Endothelial cell of umbilical vein (primary cell): Measurements from ENCODE around the gene PRDM16. TPM values are rescaled to one million over a fixed set of nuclear protein-coding genes. Genes with fewer than 3 reads are reported as not detected.

Experiments used
- BruUV-seq: library from RNA; stranded (reverse); fragments of 400-500 nt; replicated peaks from 2 replicates; lab custom pipeline; 2021; lab: Mats Ljungman, UMichigan
- CTCF ChIA-PET: fragments of 300-600, 350-600 bp; sonication (Branson Sonifier 250); formaldehyde crosslinking; loops from one replicate; lab custom pipeline; 2021; ENCODE audit warnings: antibody characterized with exemption, inconsistent platforms; lab: Charles Lee
- POLR2A ChIA-PET: fragments of 300-600, 350-600 bp; sonication (Branson Sonifier 250); formaldehyde crosslinking; loops from one replicate; lab custom pipeline; 2021; ENCODE audit warnings: antibody characterized with exemption, inconsistent platforms; lab: Charles Lee
- DNase-seq: peaks from one replicate; pipeline ENCODE4 v3.0.0-alpha.2; 2011; ENCODE audit warnings: low read depth, low spot score
- FAIRE-seq: peaks from 2 replicates; lab custom pipeline; 2011; peaks lifted over from hg19 to GRCh38; lab: Jason Lieb, UNC
- H2AFZ ChIP-seq: 2 replicates; pipeline ENCODE4 v1.6.0; 2012; ENCODE audit warnings: low read depth, low read length, control low read depth, inconsistent platforms
- H3K27ac ChIP-seq: 2 replicates; pipeline ENCODE4 v1.5.1; 2011; ENCODE audit warnings: low read depth, mild to moderate bottlenecking, control low read depth, low read length, moderate library complexity; ENCODE audit not compliant: insufficient read depth
- H3K27me3 ChIP-seq, 2 experiments: 2 replicates each; pipeline versions ENCODE4 v1.6.0 to v1.6.1; 2011; ENCODE audit warnings: low read length in 2 of 2, mixed read lengths in 1 of 2; ENCODE audit not compliant: control insufficient read depth in 2 of 2, insufficient read depth in 2 of 2
- H3K36me3 ChIP-seq, 2 experiments: 2 replicates in 1 of 2; 3 replicates in 1 of 2; pipeline ENCODE4 v1.5.1; 2011; ENCODE audit warnings: low read length in 2 of 2, mild to moderate bottlenecking in 1 of 2, moderate library complexity in 1 of 2; ENCODE audit not compliant: control insufficient read depth in 2 of 2, insufficient read depth in 2 of 2; ENCODE audit errors: extremely low read depth in 1 of 2
- H3K4me1 ChIP-seq: 3 replicates; pipeline ENCODE4 v1.5.1; 2011; ENCODE audit warnings: mild to moderate bottlenecking, low read length; ENCODE audit not compliant: control insufficient read depth, insufficient read depth; ENCODE audit errors: extremely low read depth
- H3K4me2 ChIP-seq: 2 replicates; pipeline ENCODE4 v1.6.1; 2011; ENCODE audit warnings: low read length, control low read depth, mixed read lengths; ENCODE audit not compliant: insufficient read depth
- H3K4me3 ChIP-seq, 3 experiments: fragments of 200-600 bp in 1 of 3; sonication (generic), shearing (Covaris generic) in 1 of 3; replicated peaks in 1 of 3; 2 replicates each; pipeline ENCODE4 v1.5.1; 2011 to 2016; ENCODE audit warnings: control low read depth in 3 of 3, low read length in 3 of 3, mild to moderate bottlenecking in 2 of 3, inconsistent platforms in 1 of 3, low read depth in 1 of 3, moderate library complexity in 1 of 3; ENCODE audit not compliant: insufficient read depth in 1 of 3
- H3K79me2 ChIP-seq: 2 replicates; pipeline ENCODE4 v1.6.0; 2012; ENCODE audit warnings: low read length, inconsistent platforms; ENCODE audit not compliant: control insufficient read depth, insufficient read depth
- H3K9ac ChIP-seq: replicated peaks from 2 replicates; pipeline ENCODE3; 2011; ENCODE audit warnings: low read length, control low read depth; ENCODE audit not compliant: insufficient read depth; ENCODE audit errors: extremely low read depth
- H3K9me1 ChIP-seq: replicated peaks from 3 replicates; pipeline ENCODE4 v1.6.0; 2011; ENCODE audit warnings: mild to moderate bottlenecking, low read length; ENCODE audit not compliant: control insufficient read depth, insufficient read depth; ENCODE audit errors: extremely low read depth
- H3K9me3 ChIP-seq: replicated peaks from 2 replicates; pipeline ENCODE4 v1.5.1; 2012; ENCODE audit warnings: low read length, inconsistent platforms; ENCODE audit not compliant: control insufficient read depth, insufficient read depth
- H4K20me1 ChIP-seq: replicated peaks from 2 replicates; pipeline ENCODE3; 2011; ENCODE audit warnings: mild to moderate bottlenecking, low read length; ENCODE audit not compliant: control insufficient read depth, insufficient read depth; ENCODE audit errors: extremely low read depth
- EZH2 ChIP-seq: IDR thresholded peaks from 2 replicates; pipeline ENCODE4 v1.6.1; 2012; ENCODE audit warnings: borderline replicate concordance, low read depth, mild to moderate bottlenecking, moderate library complexity, low read length, inconsistent platforms; ENCODE audit not compliant: severe bottlenecking
- FOS ChIP-seq: IDR thresholded peaks from 2 replicates; pipeline ENCODE4 v1.6.1; 2011; ENCODE audit warnings: mild to moderate bottlenecking, low read length, moderate library complexity, borderline replicate concordance; ENCODE audit not compliant: insufficient read depth
- GATA2 ChIP-seq: IDR thresholded peaks from 2 replicates; pipeline ENCODE4 v1.7.0; 2011; ENCODE audit warnings: low read depth, mild to moderate bottlenecking, moderate library complexity, mixed read lengths, low read length; ENCODE audit not compliant: insufficient read length, insufficient read depth
- JUN ChIP-seq: IDR thresholded peaks from 2 replicates; pipeline ENCODE4 v1.6.1; 2011; ENCODE audit warnings: borderline replicate concordance, low read depth; ENCODE audit not compliant: insufficient read length, insufficient read depth
- MYC ChIP-seq: IDR thresholded peaks from one replicate; pipeline ENCODE4 v1.6.1; 2011; ENCODE audit warnings: mild to moderate bottlenecking, low read depth, low read length
- POLR2A ChIP-seq: IDR thresholded peaks from 2 replicates; pipeline ENCODE4 v1.6.1; 2012; ENCODE audit warnings: low read depth, mild to moderate bottlenecking, control low read depth, low read length
- POLR2AphosphoS5 ChIP-seq: IDR thresholded peaks from 2 replicates; pipeline ENCODE4 v1.6.1; 2012; ENCODE audit warnings: low read depth, mild to moderate bottlenecking, control low read depth, low read length, moderate library complexity; ENCODE audit not compliant: insufficient read depth
- dilution Hi-C: fragments of 300-500 bp; cut with MboI; formaldehyde crosslinking; loops from one replicate; pipeline ENCODE4 v1.15.0; 2019; ENCODE audit warnings: low sequenced_read_pairs; ENCODE audit not compliant: extremely low pct_ligation_motif_present
- intact Hi-C: fragments of 100-400 bp; cut with micrococcal nuclease; formaldehyde crosslinking; loops from one replicate; pipeline ENCODE4 v1.10.0; 2022
- polyA plus RNA-seq, 4 experiments: library from polyadenylated mRNA; depleted of rRNA in 3 of 4; stranded (reverse) in 3 of 4; unstranded in 1 of 4; fragments of >200 nt; gene quantifications; 2 replicates each; pipeline versions ENCODE4 v1.2.1 to v1.2.3, GENCODE V29; 2011 to 2012; ENCODE audit warnings: missing spikeins in 1 of 4
- total RNA-seq: library from RNA; stranded (reverse); gene quantifications from 2 replicates; pipeline ENCODE4 v1.2.3, GENCODE V29; 2021
- TF ChIP-seq, protein P1 (sequence below): IDR thresholded peaks from 2 replicates; pipeline ENCODE4 v1.6.1; 2011; ENCODE audit not compliant: insufficient read depth, insufficient read length
- TF ChIP-seq, protein P2 (sequence below), 2 donors: IDR thresholded peaks; 1 replicate in 1 of 2; 2 replicates in 1 of 2; pipeline ENCODE4 v1.5.1; 2011; ENCODE audit warnings: low read length in 2 of 2, mild to moderate bottlenecking in 2 of 2, moderate library complexity in 2 of 2, control low read depth in 1 of 2, inconsistent platforms in 1 of 2, low read depth in 1 of 2; ENCODE audit not compliant: insufficient read depth in 1 of 2; ENCODE audit errors: extremely low read depth in 1 of 2

Gene PRDM16
- total and polyA plus RNA-seq, 2 donors (not counting 3 experiments of a cell fraction or from before 2014, with no cell fraction given), result not detected

DNA sequence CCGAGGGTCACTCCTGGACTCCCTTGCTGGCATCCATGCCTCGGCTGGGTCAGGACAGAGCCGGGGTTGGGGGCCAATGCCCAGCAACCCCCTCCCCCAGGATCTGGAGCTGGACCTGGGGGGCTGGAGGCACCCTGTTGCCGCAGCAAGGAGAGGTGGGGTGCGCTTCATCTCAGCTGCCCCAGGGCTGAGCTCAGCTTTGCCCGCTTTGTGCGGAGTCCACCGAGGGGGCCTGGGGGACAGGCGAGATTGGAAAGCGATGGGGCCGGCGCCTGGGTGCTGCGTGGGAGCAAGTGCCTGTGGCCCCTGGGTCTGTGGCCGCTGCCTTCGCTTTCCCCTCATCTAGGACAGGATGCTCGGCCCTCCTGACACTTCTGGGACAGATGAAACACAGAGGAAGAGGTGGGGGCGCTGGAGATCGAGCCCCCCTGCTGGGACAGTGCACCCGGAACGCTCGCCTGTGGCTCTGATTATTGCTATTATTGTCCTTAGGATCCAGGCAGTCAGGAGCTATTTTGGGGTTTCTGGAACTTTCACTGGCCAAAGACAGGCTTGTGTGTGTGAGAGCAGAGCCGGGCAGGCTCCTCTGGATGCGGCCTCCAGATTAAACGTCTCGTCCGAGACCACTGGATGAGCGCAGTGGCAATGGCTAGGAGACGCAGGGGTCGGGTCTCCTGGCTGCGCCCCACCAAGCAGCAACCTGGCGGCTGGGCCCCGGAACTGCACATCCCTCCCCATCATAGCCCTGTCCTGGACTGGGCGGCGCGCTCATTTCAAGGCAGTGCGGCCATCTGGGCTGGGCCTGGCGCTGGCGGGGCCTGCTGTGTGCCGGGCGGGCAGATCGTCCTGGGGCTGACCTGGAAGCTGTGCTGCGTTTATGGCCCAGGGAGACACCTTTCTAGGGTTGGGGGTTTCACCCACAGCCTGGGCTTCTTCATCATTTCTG is 13.8 kb downstream of the PRDM16 start:
- TF ChIP-seq POLR2AphosphoS5 (no peak), GATA2 (no peak), FOS (no peak), POLR2A (no peak), MYC (no peak), EZH2 (no peak), JUN (no peak)
- TF ChIP-seq, protein P1, sequence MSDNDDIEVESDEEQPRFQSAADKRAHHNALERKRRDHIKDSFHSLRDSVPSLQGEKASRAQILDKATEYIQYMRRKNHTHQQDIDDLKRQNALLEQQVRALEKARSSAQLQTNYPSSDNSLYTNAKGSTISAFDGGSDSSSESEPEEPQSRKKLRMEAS, result no peak
- TF ChIP-seq, protein P2, sequence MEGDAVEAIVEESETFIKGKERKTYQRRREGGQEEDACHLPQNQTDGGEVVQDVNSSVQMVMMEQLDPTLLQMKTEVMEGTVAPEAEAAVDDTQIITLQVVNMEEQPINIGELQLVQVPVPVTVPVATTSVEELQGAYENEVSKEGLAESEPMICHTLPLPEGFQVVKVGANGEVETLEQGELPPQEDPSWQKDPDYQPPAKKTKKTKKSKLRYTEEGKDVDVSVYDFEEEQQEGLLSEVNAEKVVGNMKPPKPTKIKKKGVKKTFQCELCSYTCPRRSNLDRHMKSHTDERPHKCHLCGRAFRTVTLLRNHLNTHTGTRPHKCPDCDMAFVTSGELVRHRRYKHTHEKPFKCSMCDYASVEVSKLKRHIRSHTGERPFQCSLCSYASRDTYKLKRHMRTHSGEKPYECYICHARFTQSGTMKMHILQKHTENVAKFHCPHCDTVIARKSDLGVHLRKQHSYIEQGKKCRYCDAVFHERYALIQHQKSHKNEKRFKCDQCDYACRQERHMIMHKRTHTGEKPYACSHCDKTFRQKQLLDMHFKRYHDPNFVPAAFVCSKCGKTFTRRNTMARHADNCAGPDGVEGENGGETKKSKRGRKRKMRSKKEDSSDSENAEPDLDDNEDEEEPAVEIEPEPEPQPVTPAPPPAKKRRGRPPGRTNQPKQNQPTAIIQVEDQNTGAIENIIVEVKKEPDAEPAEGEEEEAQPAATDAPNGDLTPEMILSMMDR (IDR thresholded peaks at IDR 0.05; ENCODE audit: extremely low read depth in 1 of 2, insufficient read depth in 1 of 2, low read depth in 1 of 2, low read length in 2 of 2), result no peak
- H3K9ac ChIP-seq, result no peak overlapping the region
- no TSS peak for BruUV-seq
- DNase-seq, result no peak
- H3K4me2 ChIP-seq, result no peak overlapping the region
- ChIA-PET POLR2A (no interaction called here), CTCF (interaction anchor here (0.6 kb wide), 1 partner anchor 620 kb away, joined by 3 read pairs; no protein-coding TSS in a partner anchor)
- no peak overlapping the region for H2AFZ ChIP-seq
- no peaks in the 10 kb centered on the region for H3K9me1 ChIP-seq
- FAIRE-seq, result no peak
- intact Hi-C loops (no loop called here), dilution Hi-C loops (no loop called here)
- H3K27me3 ChIP-seq, result no peaks in the 10 kb centered on the region
- no peaks in the 10 kb centered on the region for H3K4me1 ChIP-seq
- no peak overlapping the region for H3K4me3 ChIP-seq
- no peaks in the 10 kb centered on the region for H3K36me3 ChIP-seq
- no peaks in the 10 kb centered on the region for H3K9me3 ChIP-seq
- no peak overlapping the region for H3K27ac ChIP-seq
- H3K79me2 ChIP-seq, result no peaks in the 10 kb centered on the region
- no peaks in the 10 kb centered on the region for H4K20me1 ChIP-seq
